Measurements from ENCODE around the gene PPIL1. TPM values are rescaled to one million over a fixed set of nuclear protein-coding genes. Genes with fewer than 3 reads are reported as not detected.

Gene PPIL1
- total RNA-seq, 2 donors from 2014 or later: 18.3 to 20.3 TPM

GRCh38 chr6:36805096-36805797 is 69.4 kb downstream of the PPIL1 start:
- intact Hi-C loops (cut with DNase I): no loop called here
- DNase-seq (ENCODE audit: low spot score): no peak

Other genes with a start within 250 kb of the PPIL1 start
- gene CDKN1A, start 196.1 kb downstream of the PPIL1 start, total RNA-seq: 100 to 1,000 TPM in 1 of 2 donors, 10 to 100 TPM in 1; 87.4 to 195 TPM
- gene RAB44, start 177.0 kb downstream of the PPIL1 start, total RNA-seq: under 1 TPM; 0.33 to 0.42 TPM
- 1 to 10 TPM; 5.2 to 5.4 TPM for gene CPNE5, start 35.4 kb downstream of the PPIL1 start, total RNA-seq
- 10 to 100 TPM; 56.5 to 59.9 TPM for gene C6orf89, start 11.1 kb upstream of the PPIL1 start, total RNA-seq
- 100 to 1,000 TPM in 1 of 2 donors, 10 to 100 TPM in 1; 51.4 to 221 TPM for gene PI16, start 79.9 kb upstream of the PPIL1 start, total RNA-seq
- 100 to 1,000 TPM; 148 to 150 TPM for gene MTCH1, start 111.4 kb upstream of the PPIL1 start, total RNA-seq
- gene FGD2, start 130.9 kb upstream of the PPIL1 start, total RNA-seq: 10 to 100 TPM; 23.2 to 35.5 TPM

Measured in posterior vena cava (tissue), 2 donors.